WTC11 (cell line): Measurements from ENCODE around the gene PIPOX. TPM values are rescaled to one million over a fixed set of nuclear protein-coding genes. Genes with fewer than 3 reads are reported as not detected.

ENCODE experiments used
- ATAC-seq: fragments of 200-7000 bp; cut with Tn5 transposase; 2 replicates; pipeline ENCODE4 v1.10.0; 2021; ENCODE audit warnings: mild to moderate bottlenecking, moderate library complexity
- CTCF ChIA-PET: fragments of 300-600 bp; sonication (Branson Sonifier 250); formaldehyde crosslinking; loops from one replicate; lab custom pipeline; 2021; ENCODE audit warnings: antibody characterized with exemption; lab: Charles Lee
- POLR2A ChIA-PET: fragments of 350-600 bp; sonication (Branson Sonifier 250); formaldehyde crosslinking; loops from one replicate; lab custom pipeline; 2021; ENCODE audit warnings: antibody characterized with exemption; lab: Charles Lee
- DNase-seq: peaks from one replicate; pipeline ENCODE4 v3.0.0; 2021; ENCODE audit warnings: low spot score
- H3K27ac Mint-ChIP-seq: 2 replicates; pipeline ENCODE4 v1.8.0; 2021; ENCODE audit warnings: mixed read lengths
- H3K27me3 Mint-ChIP-seq: 2 replicates; pipeline ENCODE4 v1.8.0; 2021; ENCODE audit warnings: low read depth, mild to moderate bottlenecking, moderate library complexity, mixed read lengths
- H3K36me3 Mint-ChIP-seq: 2 replicates; pipeline ENCODE4 v1.8.0; 2021; ENCODE audit warnings: mixed read lengths
- H3K4me1 Mint-ChIP-seq: 2 replicates; pipeline ENCODE4 v1.8.0; 2022; ENCODE audit warnings: mixed read lengths
- H3K4me3 Mint-ChIP-seq: 2 replicates; pipeline ENCODE4 v1.8.0; 2021; ENCODE audit warnings: mild to moderate bottlenecking, moderate library complexity, mixed read lengths
- H3K9me3 Mint-ChIP-seq: 2 replicates; pipeline ENCODE4 v1.8.0; 2021; ENCODE audit warnings: mixed read lengths
- CBFB ChIP-seq: sonication (generic); formaldehyde crosslinking; IDR thresholded peaks from 2 replicates; pipeline ENCODE4 v1.8.1; 2022; ENCODE audit warnings: mild to moderate bottlenecking, low read depth, missing genetic modification reagents
- ELF4 ChIP-seq: sonication (generic); formaldehyde crosslinking; IDR thresholded peaks from 2 replicates; pipeline ENCODE4 v1.8.1; 2022; ENCODE audit warnings: low read depth, mild to moderate bottlenecking, moderate library complexity, missing genetic modification reagents
- ERG ChIP-seq: fragments of 250-450 bp; sonication (Bioruptor Pico); IDR thresholded peaks from 2 replicates; pipeline ENCODE4 v1.8.0; 2021; ENCODE audit warnings: mild to moderate bottlenecking
- FOXK1 ChIP-seq: sonication (generic); formaldehyde crosslinking; IDR thresholded peaks from 2 replicates; pipeline ENCODE4 v1.8.0; 2022; ENCODE audit warnings: mild to moderate bottlenecking, moderate library complexity, missing genetic modification reagents
- JUN ChIP-seq: sonication (generic); formaldehyde crosslinking; IDR thresholded peaks from 2 replicates; pipeline ENCODE4 v1.8.0; 2023; ENCODE audit warnings: mild to moderate bottlenecking, missing genetic modification reagents
- NR1H2 ChIP-seq: sonication (generic); formaldehyde crosslinking; IDR thresholded peaks from 2 replicates; pipeline ENCODE4 v1.9.0; 2021; ENCODE audit warnings: mild to moderate bottlenecking, moderate library complexity, missing genetic modification reagents
- SP1 ChIP-seq: sonication (generic); formaldehyde crosslinking; conservative IDR thresholded peaks from 2 replicates; pipeline ENCODE4 v1.8.1; 2022; ENCODE audit warnings: missing genetic modification reagents
- ZNF138 ChIP-seq: sonication (generic); formaldehyde crosslinking; conservative IDR thresholded peaks from 2 replicates; pipeline ENCODE4 v1.8.1; 2022; ENCODE audit warnings: mild to moderate bottlenecking, moderate library complexity, missing genetic modification reagents
- ZNF317 ChIP-seq: sonication (generic); formaldehyde crosslinking; IDR thresholded peaks from 2 replicates; pipeline ENCODE4 v1.8.1; 2023; ENCODE audit warnings: low read depth, mild to moderate bottlenecking, moderate library complexity, missing genetic modification reagents, borderline replicate concordance
- ZNF423 ChIP-seq: fragments of 250-450 bp; sonication (Bioruptor Pico); IDR thresholded peaks from 2 replicates; pipeline ENCODE4 v2.1.2; 2022; ENCODE audit warnings: mild to moderate bottlenecking, moderate library complexity
- ZNF512 ChIP-seq: sonication (generic); formaldehyde crosslinking; IDR thresholded peaks from 2 replicates; pipeline ENCODE4 v1.8.1; 2022; ENCODE audit warnings: missing genetic modification reagents, borderline replicate concordance
- ZNF671 ChIP-seq: fragments of 250-450 bp; sonication (Bioruptor Pico); IDR thresholded peaks from 2 replicates; pipeline ENCODE4 v1.8.0; 2021; ENCODE audit warnings: mild to moderate bottlenecking
- total RNA-seq: library from RNA; stranded (reverse); gene quantifications from 3 replicates; pipeline ENCODE4 v1.2.3, GENCODE V29; 2021
- TF ChIP-seq, protein P1 (sequence below): sonication (generic); formaldehyde crosslinking; IDR thresholded peaks from 2 replicates; pipeline ENCODE4 v1.8.1; 2023; ENCODE audit warnings: mild to moderate bottlenecking, missing genetic modification reagents, borderline replicate concordance
- TF ChIP-seq, protein P2 (sequence below): fragments of 250-450 bp; sonication (Bioruptor Pico); IDR thresholded peaks from 2 replicates; pipeline ENCODE4 v1.9.0; 2021; ENCODE audit warnings: mild to moderate bottlenecking
- TF ChIP-seq, protein P3 (sequence below): sonication (generic); formaldehyde crosslinking; IDR thresholded peaks from 2 replicates; pipeline ENCODE4 v1.8.1; 2022; ENCODE audit warnings: mild to moderate bottlenecking, missing genetic modification reagents, moderate library complexity, borderline replicate concordance
- TF ChIP-seq, protein P4 (sequence below): sonication (generic); formaldehyde crosslinking; IDR thresholded peaks from 2 replicates; pipeline ENCODE4 v1.8.0; 2022; ENCODE audit warnings: mild to moderate bottlenecking, missing genetic modification reagents

The PIPOX gene
- total RNA-seq, 1 experiment from 2014 or later: 34.2 TPM

- peak overlapping the region; percentile 65; the same call in 1 of the 2 replicates for H3K27ac Mint-ChIP-seq
- H3K36me3 Mint-ChIP-seq: peaks cover 18% of the 10 kb centered on the region
- no peaks in the 10 kb centered on the region for H3K27me3 Mint-ChIP-seq
- no peak for TF ChIP-seq ZNF512 (CRISPR knock-in tag)
- TF ChIP-seq ZNF138 (CRISPR knock-in tag): no peak
- TF ChIP-seq JUN (CRISPR knock-in tag): no peak
- TF ChIP-seq CBFB (CRISPR knock-in tag): no peak
- TF ChIP-seq, protein P1, sequence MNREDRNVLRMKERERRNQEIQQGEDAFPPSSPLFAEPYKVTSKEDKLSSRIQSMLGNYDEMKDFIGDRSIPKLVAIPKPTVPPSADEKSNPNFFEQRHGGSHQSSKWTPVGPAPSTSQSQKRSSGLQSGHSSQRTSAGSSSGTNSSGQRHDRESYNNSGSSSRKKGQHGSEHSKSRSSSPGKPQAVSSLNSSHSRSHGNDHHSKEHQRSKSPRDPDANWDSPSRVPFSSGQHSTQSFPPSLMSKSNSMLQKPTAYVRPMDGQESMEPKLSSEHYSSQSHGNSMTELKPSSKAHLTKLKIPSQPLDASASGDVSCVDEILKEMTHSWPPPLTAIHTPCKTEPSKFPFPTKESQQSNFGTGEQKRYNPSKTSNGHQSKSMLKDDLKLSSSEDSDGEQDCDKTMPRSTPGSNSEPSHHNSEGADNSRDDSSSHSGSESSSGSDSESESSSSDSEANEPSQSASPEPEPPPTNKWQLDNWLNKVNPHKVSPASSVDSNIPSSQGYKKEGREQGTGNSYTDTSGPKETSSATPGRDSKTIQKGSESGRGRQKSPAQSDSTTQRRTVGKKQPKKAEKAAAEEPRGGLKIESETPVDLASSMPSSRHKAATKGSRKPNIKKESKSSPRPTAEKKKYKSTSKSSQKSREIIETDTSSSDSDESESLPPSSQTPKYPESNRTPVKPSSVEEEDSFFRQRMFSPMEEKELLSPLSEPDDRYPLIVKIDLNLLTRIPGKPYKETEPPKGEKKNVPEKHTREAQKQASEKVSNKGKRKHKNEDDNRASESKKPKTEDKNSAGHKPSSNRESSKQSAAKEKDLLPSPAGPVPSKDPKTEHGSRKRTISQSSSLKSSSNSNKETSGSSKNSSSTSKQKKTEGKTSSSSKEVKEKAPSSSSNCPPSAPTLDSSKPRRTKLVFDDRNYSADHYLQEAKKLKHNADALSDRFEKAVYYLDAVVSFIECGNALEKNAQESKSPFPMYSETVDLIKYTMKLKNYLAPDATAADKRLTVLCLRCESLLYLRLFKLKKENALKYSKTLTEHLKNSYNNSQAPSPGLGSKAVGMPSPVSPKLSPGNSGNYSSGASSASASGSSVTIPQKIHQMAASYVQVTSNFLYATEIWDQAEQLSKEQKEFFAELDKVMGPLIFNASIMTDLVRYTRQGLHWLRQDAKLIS (CRISPR knock-in tag): no peak
- TF ChIP-seq NR1H2 (CRISPR knock-in tag): no peak
- TF ChIP-seq ERG (CRISPR knock-in tag): no peak
- TF ChIP-seq, protein P2, sequence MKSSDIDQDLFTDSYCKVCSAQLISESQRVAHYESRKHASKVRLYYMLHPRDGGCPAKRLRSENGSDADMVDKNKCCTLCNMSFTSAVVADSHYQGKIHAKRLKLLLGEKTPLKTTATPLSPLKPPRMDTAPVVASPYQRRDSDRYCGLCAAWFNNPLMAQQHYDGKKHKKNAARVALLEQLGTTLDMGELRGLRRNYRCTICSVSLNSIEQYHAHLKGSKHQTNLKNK: no peak
- no peak for TF ChIP-seq ZNF671
- no peak for TF ChIP-seq ELF4 (CRISPR knock-in tag)
- POLR2A ChIA-PET: no interaction called here
- ATAC-seq (no peak), DNase-seq (no peak)
- peaks cover 41% of the 10 kb centered on the region for H3K4me1 Mint-ChIP-seq
- no peak overlapping the region for H3K4me3 Mint-ChIP-seq
- no peaks in the 10 kb centered on the region for H3K9me3 Mint-ChIP-seq
- CTCF ChIA-PET: interaction anchor here (1.1 to 4.2 kb wide), 4 partner anchors 31 to 116 kb away, joined by 3 to 26 read pairs (median 7); partner anchors contain the start of gene MYO18A
These were observed 38.0 kb downstream of the PIPOX start for GRCh38 chr17:29080965-29081364.

- TF ChIP-seq ZNF423 (peak; percentile 85), FOXK1 (0 out of 2 replicates have a peak, but pooled peaks have one; percentile 24), ZNF317 (CRISPR knock-in tag) (peak; percentile 69), SP1 (CRISPR knock-in tag) (no peak)
- TF ChIP-seq, protein P3, sequence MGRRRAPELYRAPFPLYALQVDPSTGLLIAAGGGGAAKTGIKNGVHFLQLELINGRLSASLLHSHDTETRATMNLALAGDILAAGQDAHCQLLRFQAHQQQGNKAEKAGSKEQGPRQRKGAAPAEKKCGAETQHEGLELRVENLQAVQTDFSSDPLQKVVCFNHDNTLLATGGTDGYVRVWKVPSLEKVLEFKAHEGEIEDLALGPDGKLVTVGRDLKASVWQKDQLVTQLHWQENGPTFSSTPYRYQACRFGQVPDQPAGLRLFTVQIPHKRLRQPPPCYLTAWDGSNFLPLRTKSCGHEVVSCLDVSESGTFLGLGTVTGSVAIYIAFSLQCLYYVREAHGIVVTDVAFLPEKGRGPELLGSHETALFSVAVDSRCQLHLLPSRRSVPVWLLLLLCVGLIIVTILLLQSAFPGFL (CRISPR knock-in tag): no peak
- TF ChIP-seq, protein P4, sequence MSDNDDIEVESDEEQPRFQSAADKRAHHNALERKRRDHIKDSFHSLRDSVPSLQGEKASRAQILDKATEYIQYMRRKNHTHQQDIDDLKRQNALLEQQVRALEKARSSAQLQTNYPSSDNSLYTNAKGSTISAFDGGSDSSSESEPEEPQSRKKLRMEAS (CRISPR knock-in tag): 0 out of 2 replicates have a peak, but pooled peaks have one; percentile 24
- TF ChIP-seq, all 79 proteins: peak for 4
- no peak overlapping the region for H3K4me3 Mint-ChIP-seq
- H3K4me1 Mint-ChIP-seq: peaks cover 43% of the 10 kb centered on the region
- H3K36me3 Mint-ChIP-seq: peaks cover 40% of the 10 kb centered on the region
- H3K27ac Mint-ChIP-seq: peak overlapping the region; percentile 5; the same call in 1 of the 2 replicates
- CTCF ChIA-PET: interaction anchor here (0.7 to 5.3 kb wide), 9 partner anchors 13 to 121 kb away, joined by 3 to 34 read pairs (median 3); partner anchors contain the start of gene MYO18A
- H3K9me3 Mint-ChIP-seq: no peaks in the 10 kb centered on the region
- peak; percentile 19 for ATAC-seq
- DNase-seq: no peak
- H3K27me3 Mint-ChIP-seq: no peaks in the 10 kb centered on the region
- POLR2A ChIA-PET: no interaction called here
These were observed 41.7 kb downstream of the PIPOX start for GRCh38 chr17:29084541-29085146.
